ENCODE measurements around the gene ITGB4. TPM values are rescaled to one million over a fixed set of nuclear protein-coding genes. Genes with fewer than 3 reads are reported as not detected.

The ITGB4 gene
- total RNA-seq, 4 donors from 2014 or later: 10.7 to 27.0 (median 17.3) TPM

GRCh38 chr17:75751676-75752404 is 30.6 kb downstream of the ITGB4 start:
- TF ChIP-seq CTCF (IDR thresholded peaks at IDR 0.05): no peak
- DNase-seq (ENCODE audit: low spot score) (no peak), ATAC-seq (ENCODE audit: low FRiP score) (no peak)

GRCh38 chr17:75752405-75752709 is 31.1 kb downstream of the ITGB4 start:
- no peak for ATAC-seq (ENCODE audit: low FRiP score)

GRCh38 chr17:75752802-75753513 is 31.7 kb downstream of the ITGB4 start:
- ATAC-seq (ENCODE audit: low FRiP score) (no peak), DNase-seq (ENCODE audit: low spot score) (no peak)
- TF ChIP-seq CTCF (IDR thresholded peaks at IDR 0.05): no peak

More at GRCh38 chr17:75752405-75752709, 31.1 kb downstream of the ITGB4 start:
- no peak for DNase-seq (ENCODE audit: low spot score)
- no peak for TF ChIP-seq CTCF (IDR thresholded peaks at IDR 0.05)

GRCh38 chr17:75753514-75754377 is 32.5 kb downstream of the ITGB4 start:
- DNase-seq (ENCODE audit: low spot score): no peak
- peak in 1 of 3 donors; percentile 3 for TF ChIP-seq CTCF (IDR thresholded peaks at IDR 0.05)
- peak; percentile 20 for ATAC-seq (ENCODE audit: low FRiP score)

GRCh38 chr17:75754378-75755204 is 33.3 kb downstream of the ITGB4 start:
- TF ChIP-seq CTCF (IDR thresholded peaks at IDR 0.05): no peak
- peak; percentile 38 for ATAC-seq (ENCODE audit: low FRiP score)
- no peak for DNase-seq (ENCODE audit: low spot score)

- DNase-seq (ENCODE audit: low spot score) (no peak), ATAC-seq (ENCODE audit: low FRiP score) (no peak)
- TF ChIP-seq CTCF (IDR thresholded peaks at IDR 0.05): no peak
These were observed 34.1 kb downstream of the ITGB4 start for GRCh38 chr17:75755205-75755901.
